ENCODE results near the gene GPR62. TPM values are rescaled to one million over a fixed set of nuclear protein-coding genes. Genes with fewer than 3 reads are reported as not detected.

The GPR62 gene
- total and polyA plus RNA-seq, 8 donors: 0.08 to 0.26 (median 0.09) TPM; not detected in 2

DNA sequence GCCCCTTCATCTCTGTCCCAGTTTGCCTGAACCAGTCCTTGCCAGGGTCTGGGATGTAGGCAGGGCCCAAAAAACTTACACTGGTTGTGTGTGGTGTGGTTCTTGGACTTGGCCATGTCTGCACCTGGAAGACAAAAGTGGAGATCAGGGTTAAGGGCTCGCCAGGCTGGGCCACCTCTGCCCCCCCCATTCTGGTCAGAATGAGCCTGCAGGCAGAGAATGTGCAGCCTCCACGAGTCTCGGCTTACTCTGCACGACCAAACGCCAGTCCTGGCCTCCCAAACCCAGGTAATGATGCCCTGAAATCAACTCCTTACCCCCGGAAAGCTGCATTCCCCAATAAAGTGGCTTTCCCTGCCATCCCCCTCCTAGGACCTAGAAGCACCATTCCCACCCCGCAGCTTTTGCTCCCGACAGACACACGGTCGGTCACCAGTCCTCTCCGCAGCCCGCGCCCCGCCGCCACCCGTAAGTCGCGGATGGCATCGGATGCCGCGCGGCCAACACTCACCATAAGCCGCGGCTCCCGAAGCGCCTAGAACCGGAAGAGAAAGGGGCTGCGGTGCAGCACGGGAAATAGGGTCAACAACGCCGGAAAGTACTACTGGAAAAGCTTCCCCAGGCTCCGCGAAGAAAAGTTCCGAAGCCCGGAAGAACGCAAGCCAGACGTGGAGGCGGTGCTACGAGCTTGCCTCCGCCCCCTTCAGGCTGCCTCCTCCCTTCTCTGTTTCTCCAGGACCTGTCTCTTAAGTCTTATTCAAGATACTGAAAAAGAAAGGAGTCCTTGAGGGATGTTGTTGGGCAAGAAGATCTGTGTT is 40.4 kb downstream of the GPR62 start, which contains the start of gene RPL29:
Gene RPL29 (minus strand): TSS at position 550 of the 818 bp plus-strand sequence. CDS start 434 bp downstream, at position 116.
- no peaks in the 10 kb centered on the region for H3K27me3 ChIP-seq
- H3K36me3 ChIP-seq: peaks cover 0 to 14% (median 11%) of the 10 kb centered on the region in 3 donors
- DNase-seq (peak; percentile 84 to 93 (median 90)), FAIRE-seq (peak; percentile 87), ATAC-seq (peak; percentile 94 to 98 (median 96))
- peak within 1 kb of the TSS; percentile 79 to 93 (median 84) for H3K4me3 ChIP-seq
- TF ChIP-seq, protein P1, sequence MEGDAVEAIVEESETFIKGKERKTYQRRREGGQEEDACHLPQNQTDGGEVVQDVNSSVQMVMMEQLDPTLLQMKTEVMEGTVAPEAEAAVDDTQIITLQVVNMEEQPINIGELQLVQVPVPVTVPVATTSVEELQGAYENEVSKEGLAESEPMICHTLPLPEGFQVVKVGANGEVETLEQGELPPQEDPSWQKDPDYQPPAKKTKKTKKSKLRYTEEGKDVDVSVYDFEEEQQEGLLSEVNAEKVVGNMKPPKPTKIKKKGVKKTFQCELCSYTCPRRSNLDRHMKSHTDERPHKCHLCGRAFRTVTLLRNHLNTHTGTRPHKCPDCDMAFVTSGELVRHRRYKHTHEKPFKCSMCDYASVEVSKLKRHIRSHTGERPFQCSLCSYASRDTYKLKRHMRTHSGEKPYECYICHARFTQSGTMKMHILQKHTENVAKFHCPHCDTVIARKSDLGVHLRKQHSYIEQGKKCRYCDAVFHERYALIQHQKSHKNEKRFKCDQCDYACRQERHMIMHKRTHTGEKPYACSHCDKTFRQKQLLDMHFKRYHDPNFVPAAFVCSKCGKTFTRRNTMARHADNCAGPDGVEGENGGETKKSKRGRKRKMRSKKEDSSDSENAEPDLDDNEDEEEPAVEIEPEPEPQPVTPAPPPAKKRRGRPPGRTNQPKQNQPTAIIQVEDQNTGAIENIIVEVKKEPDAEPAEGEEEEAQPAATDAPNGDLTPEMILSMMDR (IDR thresholded peaks at IDR 0.05): no peak
- peak within 1 kb of the TSS; percentile 78 to 89 (median 84) for H3K27ac ChIP-seq
- 0 to 1% methylated on average over 40 of the region's 40 CpGs for WGBS, 2 donors
- intact Hi-C loops (cut with DNase I): no loop called here
- H3K9me3 ChIP-seq: no peaks in the 10 kb centered on the region
- H3K4me1 ChIP-seq: peaks cover 10 to 17% (median 15%) of the 10 kb centered on the region in 3 donors

DNA sequence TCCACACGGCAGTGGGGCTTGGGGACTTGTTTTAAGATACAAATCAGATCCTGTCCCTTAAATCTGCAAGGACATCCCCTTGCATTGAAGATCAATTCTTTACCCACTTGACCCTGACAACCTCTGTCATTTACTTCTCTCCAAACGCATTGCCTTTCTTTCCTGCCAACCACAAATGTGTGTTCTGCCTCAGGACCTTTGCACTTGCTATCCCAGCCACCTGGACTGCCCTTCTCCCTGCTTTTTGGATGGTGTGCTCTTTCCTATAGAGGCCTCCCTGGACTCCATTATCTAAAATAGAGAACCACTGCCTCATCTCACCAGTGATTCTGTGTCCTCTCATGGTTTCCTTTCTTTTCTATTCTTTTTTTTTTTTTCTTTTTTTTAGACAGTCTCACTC is 42.0 kb downstream of the GPR62 start:
- no peak overlapping the region for H3K27ac ChIP-seq
- no peaks in the 10 kb centered on the region for H3K9me3 ChIP-seq
- FAIRE-seq (no peak), DNase-seq (no peak), ATAC-seq (no peak)
- peaks cover 10 to 17% (median 15%) of the 10 kb centered on the region in 3 donors for H3K4me1 ChIP-seq
- TF ChIP-seq, protein P1 (IDR thresholded peaks at IDR 0.05): no peak
- H3K27me3 ChIP-seq: no peaks in the 10 kb centered on the region
- H3K36me3 ChIP-seq: peaks cover 0 to 14% (median 6%) of the 10 kb centered on the region in 3 donors
- intact Hi-C loops (cut with DNase I): no loop called here
- 53 to 65% methylated on average over 2 of the region's 2 CpGs for WGBS, 2 donors
- no peak overlapping the region for H3K4me3 ChIP-seq

DNA sequence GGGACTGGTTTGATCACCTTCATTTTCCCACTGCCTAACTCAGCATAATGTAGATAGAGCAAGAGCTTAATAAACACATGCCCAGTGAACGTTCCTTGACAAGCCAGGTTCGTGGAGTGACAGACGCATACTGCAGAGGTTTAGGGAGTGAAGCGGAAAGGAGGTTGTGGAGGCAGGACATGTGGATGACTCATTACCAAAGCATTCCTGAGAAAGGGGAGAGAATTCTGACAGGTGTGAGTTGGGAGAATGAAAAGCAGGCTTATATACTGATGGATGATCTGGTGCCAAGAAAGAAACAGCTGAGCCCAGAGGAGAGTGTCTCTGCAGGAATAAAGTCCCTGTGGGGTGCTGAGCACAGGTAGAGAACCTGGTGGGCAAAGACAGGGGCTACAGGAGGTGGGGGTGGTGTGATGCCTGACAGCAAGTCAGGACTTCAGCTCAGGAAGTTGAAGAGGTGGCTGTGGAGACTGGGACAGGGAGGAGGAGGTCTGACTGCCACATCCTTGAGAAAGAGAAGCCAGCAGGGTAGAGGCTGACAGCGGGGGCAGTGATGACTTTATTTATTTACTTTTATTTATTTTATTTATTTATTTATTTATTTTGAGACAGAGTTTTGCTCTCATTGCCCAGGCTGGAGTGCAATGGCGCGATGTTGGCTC is 42.9 kb downstream of the GPR62 start:
- intact Hi-C loops (cut with DNase I): no loop called here
- no peak for ATAC-seq
- Histone ChIP-seq H3K27ac (no peak overlapping the region), H3K4me1 (peaks cover 10 to 17% (median 15%) of the 10 kb centered on the region in 3 donors), H3K27me3 (no peaks in the 10 kb centered on the region), H3K9me3 (no peaks in the 10 kb centered on the region), H3K4me3 (no peak overlapping the region), H3K36me3 (peaks cover 0 to 14% (median 6%) of the 10 kb centered on the region in 3 donors)
- FAIRE-seq: no peak
- WGBS, 2 donors: 34 to 37% methylated on average over 7 of the region's 7 CpGs
- TF ChIP-seq, protein P1 (IDR thresholded peaks at IDR 0.05): no peak
- DNase-seq: no peak

DNA sequence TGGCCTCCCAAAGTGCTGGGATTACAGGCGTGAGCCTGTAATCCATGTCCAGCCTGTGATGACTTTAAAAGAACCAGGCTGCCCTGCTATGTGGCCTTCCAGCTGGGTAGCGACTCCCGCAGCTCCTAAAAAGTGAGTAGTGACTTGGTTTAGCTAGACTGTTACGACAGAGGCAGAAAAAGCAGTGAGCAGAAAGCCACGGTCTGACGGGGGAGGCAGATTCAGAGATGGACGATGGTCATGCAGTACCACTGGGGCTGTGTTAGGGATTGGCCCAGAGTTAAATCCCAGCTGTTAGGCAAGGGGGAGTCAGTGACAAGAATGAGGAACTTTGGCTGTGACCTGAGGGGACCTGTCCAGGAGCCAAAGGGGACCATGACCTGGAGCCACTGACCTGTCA is 43.6 kb downstream of the GPR62 start:
- Histone ChIP-seq H3K4me3 (no peak overlapping the region), H3K27ac (no peak overlapping the region), H3K27me3 (no peaks in the 10 kb centered on the region), H3K36me3 (peaks cover 0 to 12% (median 6%) of the 10 kb centered on the region in 3 donors), H3K9me3 (no peaks in the 10 kb centered on the region), H3K4me1 (peaks cover 10 to 13% (median 12%) of the 10 kb centered on the region in 3 donors)
- no peak for FAIRE-seq
- WGBS, 2 donors: 63 to 72% methylated on average over 7 of the region's 7 CpGs
- DNase-seq: no peak
- TF ChIP-seq, protein P1 (IDR thresholded peaks at IDR 0.05): no peak
- ATAC-seq: no peak
- intact Hi-C loops (cut with DNase I): no loop called here

Measured in pancreas (tissue), 10 donors.